DOHH2 (cell line): ENCODE results near the gene LANCL2.

Source experiments
- EZH2phosphoT487 ChIP-seq: fragments of 200-600 bp; sonication (generic); IDR thresholded peaks from 2 replicates; pipeline ENCODE4 v1.6.1; 2017; ENCODE audit warnings: borderline replicate concordance, mild to moderate bottlenecking, antibody characterized with exemption, low read length, moderate library complexity, mixed read lengths
- TF ChIP-seq, protein P1 (sequence below): fragments of 200-600 bp; sonication (generic); IDR thresholded peaks from one replicate; pipeline ENCODE4 v1.5.1; 2014; ENCODE audit warnings: antibody characterized with exemption, mild to moderate bottlenecking, low read depth, low read length; ENCODE audit not compliant: poor library complexity, severe bottlenecking

GRCh38 chr7:55326081-55326835 lies 38.9 kb upstream of the LANCL2 start:
- no peak for TF ChIP-seq EZH2phosphoT487
- TF ChIP-seq, protein P1, sequence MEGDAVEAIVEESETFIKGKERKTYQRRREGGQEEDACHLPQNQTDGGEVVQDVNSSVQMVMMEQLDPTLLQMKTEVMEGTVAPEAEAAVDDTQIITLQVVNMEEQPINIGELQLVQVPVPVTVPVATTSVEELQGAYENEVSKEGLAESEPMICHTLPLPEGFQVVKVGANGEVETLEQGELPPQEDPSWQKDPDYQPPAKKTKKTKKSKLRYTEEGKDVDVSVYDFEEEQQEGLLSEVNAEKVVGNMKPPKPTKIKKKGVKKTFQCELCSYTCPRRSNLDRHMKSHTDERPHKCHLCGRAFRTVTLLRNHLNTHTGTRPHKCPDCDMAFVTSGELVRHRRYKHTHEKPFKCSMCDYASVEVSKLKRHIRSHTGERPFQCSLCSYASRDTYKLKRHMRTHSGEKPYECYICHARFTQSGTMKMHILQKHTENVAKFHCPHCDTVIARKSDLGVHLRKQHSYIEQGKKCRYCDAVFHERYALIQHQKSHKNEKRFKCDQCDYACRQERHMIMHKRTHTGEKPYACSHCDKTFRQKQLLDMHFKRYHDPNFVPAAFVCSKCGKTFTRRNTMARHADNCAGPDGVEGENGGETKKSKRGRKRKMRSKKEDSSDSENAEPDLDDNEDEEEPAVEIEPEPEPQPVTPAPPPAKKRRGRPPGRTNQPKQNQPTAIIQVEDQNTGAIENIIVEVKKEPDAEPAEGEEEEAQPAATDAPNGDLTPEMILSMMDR = no peak
